Ureter (tissue), 1 donor: ENCODE data around the gene RIOX2. TPM values are rescaled to one million over a fixed set of nuclear protein-coding genes. Genes with fewer than 3 reads are reported as not detected.
"Not testable (repeated sequence)": the region's sequence is repeated elsewhere in the genome, so short reads cannot be mapped to it uniquely, and the experiment has no call there.

Source experiments
- DNase-seq: peaks from one replicate; pipeline ENCODE4 v3.0.0-alpha.2; 2020; ENCODE audit warnings: low spot score
- total RNA-seq: library from RNA; stranded (reverse); gene quantifications from one replicate; pipeline ENCODE4 v1.2.4, GENCODE V29; 2023
- donor health status: DM: yes; HTN: yes; CAD: no.

RIOX2 gene
- total RNA-seq, 1 donor from 2014 or later: 53.6 TPM

GRCh38 chr3:97911459-97911858, 60.8 kb downstream of the RIOX2 start:
- DNase-seq: no peak

DNA sequence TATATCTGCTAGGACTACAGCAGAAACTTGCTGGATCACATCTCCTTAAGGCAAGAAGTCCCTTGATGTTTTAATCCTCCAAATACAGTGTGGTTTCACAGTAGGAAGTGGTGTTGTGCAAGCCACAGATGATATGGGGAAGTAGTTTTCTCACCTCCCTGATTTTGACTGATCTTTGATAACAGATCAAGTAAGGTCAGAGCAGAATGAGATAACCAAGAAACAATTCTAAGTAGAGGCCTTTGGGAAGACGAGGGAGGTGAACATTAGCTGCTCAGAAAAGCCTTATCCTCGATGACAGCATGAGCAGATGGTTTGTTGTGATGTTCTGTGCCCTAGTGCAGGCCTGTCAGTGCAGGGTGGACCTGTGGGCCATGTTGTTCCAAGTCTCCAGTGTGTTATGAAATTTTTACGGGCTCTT, 61.3 kb downstream of the RIOX2 start:
- no peak for DNase-seq

DNA sequence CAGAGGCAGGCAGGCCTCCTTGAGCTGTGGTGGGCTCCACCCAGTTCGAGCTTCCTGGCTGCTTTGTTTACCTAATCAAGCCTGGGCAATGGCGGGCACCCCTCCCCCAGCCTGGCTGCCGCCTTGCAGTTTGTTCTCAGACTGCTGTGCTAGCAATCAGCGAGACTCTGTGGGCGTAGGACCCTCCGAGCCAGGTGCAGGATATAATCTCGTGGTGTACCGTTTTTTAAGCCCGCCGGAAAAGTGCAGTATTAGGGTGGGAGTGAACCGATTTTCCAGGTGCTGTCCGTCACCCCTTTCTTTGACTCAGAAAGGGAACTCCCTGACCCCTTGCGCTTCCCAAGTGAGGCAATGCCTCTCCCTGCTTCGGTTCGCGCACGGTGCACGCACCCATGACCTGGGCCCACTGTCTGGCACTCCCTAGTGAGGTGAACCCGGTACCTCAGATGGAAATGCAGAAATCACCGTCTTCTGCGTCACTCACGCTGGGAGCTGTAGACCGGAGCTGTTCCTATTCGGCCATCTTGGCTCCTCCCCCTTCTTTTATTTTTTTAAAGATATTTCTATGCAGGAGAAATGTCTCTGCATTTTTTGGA, 61.9 kb downstream of the RIOX2 start:
- DNase-seq: peak; percentile 48

DNA sequence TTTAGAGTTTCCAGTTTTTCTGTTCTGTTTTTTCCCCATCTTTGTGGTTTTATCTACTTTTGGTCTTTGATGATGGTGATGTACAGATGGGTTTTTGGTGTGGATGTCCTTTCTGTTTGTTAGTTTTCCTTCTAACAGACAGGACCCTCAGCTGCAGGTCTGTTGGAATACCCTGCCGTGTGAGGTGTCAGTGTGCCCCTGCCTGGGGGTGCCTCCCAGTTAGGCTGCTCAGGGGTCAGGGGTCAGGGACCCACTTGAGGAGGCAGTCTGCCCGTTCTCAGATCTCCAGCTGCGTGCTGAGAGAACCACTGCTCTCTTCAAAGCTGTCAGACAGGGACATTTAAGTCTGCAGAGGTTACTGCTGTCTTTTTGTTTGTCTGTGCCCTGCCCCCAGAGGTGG, 62.4 kb downstream of the RIOX2 start:
- not testable (repeated sequence) for DNase-seq

GRCh38 chr3:97901313-97902248, 70.7 kb downstream of the RIOX2 start:
- DNase-seq: no peak

- DNase-seq: no peak
These were observed 72.9 kb downstream of the RIOX2 start for GRCh38 chr3:97899331-97899730.

DNA sequence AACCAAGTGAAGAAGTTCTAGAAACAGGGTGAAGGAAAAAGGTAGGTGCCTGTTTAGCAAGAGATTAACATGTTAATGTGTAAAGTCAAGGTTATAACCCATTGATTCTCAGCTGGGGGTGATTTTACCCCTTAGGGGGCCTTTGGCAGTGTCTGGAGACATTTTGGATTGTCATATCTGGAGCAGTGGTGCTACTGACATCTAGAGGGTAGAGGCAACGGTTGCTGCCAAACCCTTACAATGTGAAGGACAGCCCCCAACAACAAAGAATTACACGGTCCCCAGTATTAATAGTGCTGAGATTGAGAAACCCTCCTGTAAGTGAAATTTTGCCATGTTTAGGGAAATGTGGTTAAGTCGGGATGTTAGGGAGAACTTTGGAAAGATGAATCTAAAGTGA, 75.7 kb downstream of the RIOX2 start:
- no peak for DNase-seq

DNA sequence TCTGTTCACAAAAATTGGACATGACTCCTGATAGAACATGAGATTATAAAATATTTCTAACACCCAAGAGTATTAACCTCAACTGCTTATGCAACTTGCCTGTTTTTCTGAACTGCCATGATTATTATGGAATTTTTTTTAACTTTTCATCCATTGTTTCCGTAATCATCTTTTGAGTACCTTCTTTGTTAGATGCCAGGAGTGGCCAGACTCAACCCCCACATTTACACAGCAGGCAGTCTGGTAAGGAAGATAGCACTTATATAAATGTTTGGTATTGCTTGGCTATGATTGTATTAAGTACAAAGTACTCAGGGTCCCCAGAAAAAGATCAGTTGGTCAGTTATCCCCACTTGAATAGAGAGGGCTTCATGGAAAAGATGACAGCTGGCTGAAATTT, 76.1 kb downstream of the RIOX2 start:
- DNase-seq: no peak

DNA sequence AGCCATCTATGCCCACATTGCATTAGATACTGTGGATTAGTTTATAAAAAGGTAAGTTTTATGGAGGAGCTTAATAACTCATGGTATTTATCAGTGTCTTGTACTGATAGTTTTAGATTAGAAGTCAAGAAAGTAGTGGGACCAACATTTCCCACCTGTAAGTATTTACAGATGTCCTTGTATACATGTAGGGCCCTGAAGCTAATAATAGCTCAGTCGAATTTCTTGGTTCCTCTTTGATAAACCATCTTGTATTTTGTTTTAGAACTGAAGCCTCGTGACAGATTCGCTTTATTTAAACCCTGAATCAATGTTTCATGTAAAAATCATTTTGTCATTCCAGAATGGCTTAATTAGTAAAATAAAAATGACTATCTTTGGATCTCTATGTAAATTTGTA, 77.0 kb downstream of the RIOX2 start:
- no peak for DNase-seq

GRCh38 chr3:97892852-97893251, 79.4 kb downstream of the RIOX2 start:
- DNase-seq: no peak

Other genes with a start within 250 kb of the RIOX2 start
- 12.3 TPM for gene ARL6, start 207.7 kb downstream of the RIOX2 start, total RNA-seq
- gene CRYBG3, start 150.4 kb downstream of the RIOX2 start, total RNA-seq: 37.7 TPM
- gene GABRR3, start 62.9 kb upstream of the RIOX2 start, total RNA-seq: 0.10 TPM
- gene OR5AC2, start 114.7 kb upstream of the RIOX2 start, total RNA-seq: not detected
- gene OR5H1, start 158.3 kb upstream of the RIOX2 start, total RNA-seq: 0.13 TPM
- not detected for gene OR5H14, start 175.0 kb upstream of the RIOX2 start, total RNA-seq
- not detected for gene OR5H15, start 194.3 kb upstream of the RIOX2 start, total RNA-seq